Measurements from ENCODE around the gene PACSIN1.

GRCh38 chr6:34540841-34541240 is 75.0 kb downstream of the PACSIN1 start:
- no peak for TF ChIP-seq CTCF (IDR thresholded peaks at IDR 0.05; ENCODE audit: low read depth, low read length, missing input control)
- no peak for TF ChIP-seq ZBTB33 (IDR thresholded peaks at IDR 0.05)
- no peak for TF ChIP-seq YY1 (IDR thresholded peaks at IDR 0.05)
